Tibial nerve (tissue), 4 donors: ENCODE results near the gene ZDHHC4. TPM values are rescaled to one million over a fixed set of nuclear protein-coding genes. Genes with fewer than 3 reads are reported as not detected.

Experiments used
- DNase-seq, 2 donors: peaks; one replicate each; pipeline ENCODE4 v3.0.0-alpha.2; 2019; ENCODE audit warnings: low spot score in 2 of 2
- H3K27ac ChIP-seq, 4 donors: fragments of 200-600 bp; sonication (generic) in 3 of 4; one replicate each; pipeline ENCODE4 v1.5.1; 2017 to 2019; ENCODE audit warnings: mild to moderate bottlenecking in 1 of 4
- H3K27me3 ChIP-seq, 2 donors: fragments of 200-600 bp; sonication (generic) in 1 of 2; one replicate each; pipeline versions ENCODE4 v1.5.1 to v1.6.0; 2017 to 2019
- H3K36me3 ChIP-seq, 3 donors: fragments of 200-600 bp; sonication (generic); one replicate each; pipeline ENCODE4 v1.5.1; 2018 to 2019
- H3K4me1 ChIP-seq, 4 donors: fragments of 200-600 bp; sonication (generic) in 3 of 4; one replicate each; pipeline ENCODE4 v1.5.1; 2017 to 2019
- H3K4me3 ChIP-seq, 4 donors: fragments of 200-600 bp; sonication (generic) in 3 of 4; one replicate each; pipeline ENCODE4 v1.5.1; 2017 to 2019; ENCODE audit warnings: mild to moderate bottlenecking in 1 of 4, moderate library complexity in 1 of 4
- H3K9me3 ChIP-seq, 4 donors: fragments of 200-600 bp; sonication (generic) in 3 of 4; one replicate each; pipeline ENCODE4 v1.5.1; 2017 to 2019
- CTCF ChIP-seq, 5 experiments: fragments of 200-600 bp in 3 of 5; fragments of 450-650 bp in 2 of 5; sonication (generic) in 3 of 5; IDR thresholded peaks; one replicate each; pipeline ENCODE4 v1.5.1; 2016 to 2019; ENCODE audit warnings: antibody characterized with exemption in 5 of 5, mild to moderate bottlenecking in 3 of 5, moderate library complexity in 2 of 5
- EP300 ChIP-seq, 2 donors: sonication (generic); formaldehyde crosslinking; IDR thresholded peaks; one replicate each; pipeline ENCODE4 v1.6.1; 2017; ENCODE audit warnings: antibody characterized with exemption in 2 of 2, mild to moderate bottlenecking in 1 of 2
- POLR2A ChIP-seq, 2 donors: fragments of 450-650 bp; IDR thresholded peaks; one replicate each; pipeline ENCODE4 v1.6.1; 2017; ENCODE audit warnings: antibody characterized with exemption in 2 of 2, mild to moderate bottlenecking in 2 of 2, moderate library complexity in 2 of 2
- WGBS, 2 donors: methylation state at CpG; one replicate each; pipeline ENCODE4 v1.1.5; 2018; 5-methylcytosine and 5-hydroxymethylcytosine counted together
- total RNA-seq, 4 donors: library from RNA; depleted of rRNA; stranded (reverse); fragments of >200 nt; gene quantifications; one replicate each; pipeline ENCODE4 v1.1.0, GENCODE V29; 2016

The ZDHHC4 gene
- total RNA-seq, 4 donors from 2014 or later: 38.1 to 48.3 (median 43.2) TPM

- H3K9me3 ChIP-seq: no peaks in the 10 kb centered on the region
- no peak for DNase-seq
- peaks cover 0 to 21% (median 8%) of the 10 kb centered on the region in 4 donors for H3K4me1 ChIP-seq
- no peaks in the 10 kb centered on the region for H3K27me3 ChIP-seq
- TF ChIP-seq EP300 (IDR thresholded peaks at IDR 0.05): no peak
- no peak for TF ChIP-seq CTCF (IDR thresholded peaks at IDR 0.05)
- TF ChIP-seq POLR2A (IDR thresholded peaks at IDR 0.05): no peak
- peaks cover 0 to 32% (median 0%) of the 10 kb centered on the region in 3 donors for H3K36me3 ChIP-seq
- no peak overlapping the region for H3K27ac ChIP-seq
- no peak overlapping the region for H3K4me3 ChIP-seq
- 44 to 51% methylated on average over 2 of the region's 2 CpGs for WGBS, 2 donors
Measured at GRCh38 chr7:6613706-6614105, 36.5 kb downstream of the ZDHHC4 start.

DNA sequence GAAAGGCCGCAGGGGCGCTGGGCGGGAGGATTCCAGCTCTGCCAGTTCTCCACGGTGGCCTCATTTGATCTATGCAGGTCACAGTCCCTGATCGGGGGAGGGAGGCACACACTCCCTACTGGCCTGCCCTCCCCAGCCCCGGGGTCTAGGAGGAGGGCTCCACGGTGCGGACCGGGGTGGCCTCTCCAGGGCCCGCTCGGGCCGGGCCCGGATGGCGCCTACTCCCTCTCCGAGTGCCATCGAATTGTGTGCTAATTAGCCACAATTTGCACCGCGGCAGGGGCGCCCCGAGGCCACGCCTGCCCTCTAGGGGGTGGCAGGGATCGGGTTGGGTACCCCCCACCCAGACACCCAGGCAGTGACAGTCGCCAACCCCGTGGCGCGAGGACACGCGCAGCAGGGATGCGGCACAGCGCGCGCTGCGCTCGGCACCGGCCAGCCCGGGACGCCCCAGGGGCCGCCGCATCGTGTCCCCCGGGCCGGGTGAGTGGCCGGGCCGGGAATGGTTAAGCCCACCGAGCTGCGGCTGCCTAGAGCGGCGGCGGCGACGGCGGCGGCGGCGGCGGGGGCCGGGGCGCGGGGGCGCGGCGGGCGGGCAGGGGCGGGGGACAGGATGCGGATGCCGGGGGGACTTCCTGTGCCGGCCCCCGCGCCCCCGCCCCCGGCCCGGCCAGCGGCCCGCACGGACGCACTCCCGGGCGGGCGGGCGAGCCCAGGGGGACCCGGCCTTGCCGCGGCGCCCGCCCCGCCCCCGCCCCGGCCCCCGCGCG lies 37.9 kb downstream of the ZDHHC4 start, which contains the start of gene ZNF853:
Gene ZNF853, plus strand, starts transcription at position 658 of the 770 bp plus-strand sequence. CDS start 565 bp downstream, outside the sequence.
- H3K9me3 ChIP-seq: no peaks in the 10 kb centered on the region
- no peaks in the 10 kb centered on the region for H3K27me3 ChIP-seq
- WGBS, 2 donors: 9 to 17% methylated on average over 9 to 17 of the region's 91 CpGs
- no peak for DNase-seq
- H3K27ac ChIP-seq: peak within 1 kb of the TSS in 2 of 4 donors; percentile 40 to 73
- TF ChIP-seq CTCF (IDR thresholded peaks at IDR 0.05): no peak
- no peak for TF ChIP-seq EP300 (IDR thresholded peaks at IDR 0.05)
- peak within 1 kb of the TSS; percentile 54 to 82 (median 62) for H3K4me3 ChIP-seq
- peaks cover 0 to 21% (median 8%) of the 10 kb centered on the region in 4 donors for H3K4me1 ChIP-seq
- H3K36me3 ChIP-seq: peaks cover 0 to 18% (median 0%) of the 10 kb centered on the region in 3 donors

DNA sequence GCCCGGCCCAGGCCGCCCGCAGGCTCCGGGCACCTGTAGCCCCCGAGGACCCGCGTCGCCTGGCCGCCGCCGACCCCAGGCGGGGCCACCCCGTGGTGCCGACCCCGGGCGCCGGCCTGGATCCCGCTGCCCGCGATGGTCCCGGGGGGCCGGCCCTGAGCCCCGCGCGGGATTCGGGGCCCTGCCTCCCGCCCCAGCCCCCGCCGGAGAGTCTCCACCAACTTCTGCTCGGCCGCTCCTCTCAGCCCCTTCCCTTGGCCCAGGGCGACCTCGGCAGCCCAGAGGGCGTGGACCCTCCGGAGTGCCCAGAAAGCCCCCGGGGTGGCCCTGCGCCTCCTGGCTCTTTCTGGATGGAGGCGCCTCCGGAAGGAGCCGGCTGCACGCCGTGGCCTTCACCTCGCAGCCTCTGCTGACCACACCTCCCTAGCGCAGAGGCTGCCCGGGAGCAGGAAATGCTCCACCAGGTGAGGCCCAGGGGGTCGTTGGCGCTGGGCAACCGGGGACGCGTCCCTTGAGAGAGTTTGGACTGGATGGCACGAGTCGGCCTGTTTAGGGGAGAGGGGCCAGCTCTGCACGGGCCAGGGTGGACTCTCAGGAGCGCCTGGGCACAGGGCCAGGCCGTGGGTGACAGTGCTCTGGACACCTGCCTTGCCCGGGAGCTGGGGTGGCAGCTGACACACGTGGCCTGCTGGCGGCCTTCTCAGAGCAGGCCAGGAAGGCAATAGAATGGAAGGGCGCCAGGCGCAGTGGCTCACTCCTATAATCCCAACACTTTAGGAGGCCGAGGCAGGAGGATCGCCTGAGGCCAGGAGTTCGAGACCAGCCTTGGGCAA lies 38.7 kb downstream of the ZDHHC4 start:
- Histone ChIP-seq H3K4me1 (peaks cover 0 to 21% (median 8%) of the 10 kb centered on the region in 4 donors), H3K27me3 (no peaks in the 10 kb centered on the region), H3K36me3 (peaks cover 0 to 26% (median 0%) of the 10 kb centered on the region in 3 donors), H3K9me3 (no peaks in the 10 kb centered on the region), H3K27ac (peak overlapping the region in 1 of 4 donors; percentile 73), H3K4me3 (peak overlapping the region; percentile 52 to 82 (median 62))
- WGBS, 2 donors: 25 to 43% methylated on average over 13 to 19 of the region's 63 CpGs
- DNase-seq: no peak
- no peak for TF ChIP-seq POLR2A (IDR thresholded peaks at IDR 0.05)
- TF ChIP-seq EP300 (IDR thresholded peaks at IDR 0.05): no peak
- no peak for TF ChIP-seq CTCF (IDR thresholded peaks at IDR 0.05)

GRCh38 chr7:6616854-6617643 lies 39.8 kb downstream of the ZDHHC4 start:
- Histone ChIP-seq H3K27ac (no peak overlapping the region), H3K9me3 (no peaks in the 10 kb centered on the region), H3K4me3 (no peak overlapping the region), H3K36me3 (peaks cover 0 to 37% (median 2%) of the 10 kb centered on the region in 3 donors), H3K27me3 (no peaks in the 10 kb centered on the region), H3K4me1 (peaks cover 0 to 21% (median 8%) of the 10 kb centered on the region in 4 donors)
- TF ChIP-seq CTCF (IDR thresholded peaks at IDR 0.05): no peak
- TF ChIP-seq EP300 (IDR thresholded peaks at IDR 0.05): no peak
- no peak for TF ChIP-seq POLR2A (IDR thresholded peaks at IDR 0.05)
- DNase-seq: no peak
- 88 to 91% methylated on average over 19 of the region's 20 CpGs for WGBS, 2 donors
